Right renal cortex interstitium (tissue), 3 donors: ENCODE data around the gene CNP. TPM values are rescaled to one million over a fixed set of nuclear protein-coding genes. Genes with fewer than 3 reads are reported as not detected.
A peak's percentile ranks its signal among the peaks of the same experiment; 100 is the strongest.
"Not testable (repeated sequence)": the region's sequence is repeated elsewhere in the genome, so short reads cannot be mapped to it uniquely, and the experiment has no call there.

ENCODE experiments used
- DNase-seq, 3 donors: peaks; one replicate each; pipeline ENCODE4 v3.0.0-alpha.2; 2013; ENCODE audit warnings: low read depth in 3 of 3, low spot score in 2 of 3
- polyA plus RNA-seq, 3 donors: library from polyadenylated mRNA; unstranded; fragments of 120-200 nt; gene quantifications; one replicate each; pipeline ENCODE4 v1.2.1, GENCODE V29; 2013; ENCODE audit not compliant: insufficient read length in 3 of 3

CNP gene
- polyA plus RNA-seq, 3 donors = 58.1 to 62.3 (median 60.6) TPM

GRCh38 chr17:42000413-42001133, 34.0 kb downstream of the CNP start:
- no peak for DNase-seq

GRCh38 chr17:42001729-42002128, 35.1 kb downstream of the CNP start:
- DNase-seq = no peak

GRCh38 chr17:42002175-42002791, 35.7 kb downstream of the CNP start:
- DNase-seq = no peak

- DNase-seq = no peak
These were observed 36.3 kb downstream of the CNP start for GRCh38 chr17:42002792-42003301.

- no peak for DNase-seq
These were observed 38.6 kb downstream of the CNP start for GRCh38 chr17:42005166-42005565.

- no peak for DNase-seq
These were observed 42.6 kb downstream of the CNP start for GRCh38 chr17:42009170-42009569.

- not testable (repeated sequence) for DNase-seq
These were observed 43.7 kb downstream of the CNP start for GRCh38 chr17:42010266-42010680.

- DNase-seq = no peak
These were observed 44.4 kb downstream of the CNP start for GRCh38 chr17:42010898-42011516.

- DNase-seq = not testable (repeated sequence)
These were observed 45.8 kb downstream of the CNP start for GRCh38 chr17:42012363-42012762.

- not testable (repeated sequence) for DNase-seq
These were observed 47.1 kb downstream of the CNP start for GRCh38 chr17:42013740-42014139.

GRCh38 chr17:42016411-42016831, 49.8 kb downstream of the CNP start:
- DNase-seq = no peak

- DNase-seq = peak; percentile 78 to 87 (median 85)
These were observed 50.6 kb downstream of the CNP start, which contains the start of gene DNAJC7 for GRCh38 chr17:42016941-42017865. Gene DNAJC7, minus strand, starts transcription at chr17:42017439. Its CDS starts 23 bp downstream, at chr17:42017416.

- DNase-seq = no peak
These were observed 51.2 kb downstream of the CNP start for GRCh38 chr17:42017866-42018200.

GRCh38 chr17:42018339-42018738, 51.7 kb downstream of the CNP start:
- no peak for DNase-seq

GRCh38 chr17:42018988-42019387, 52.4 kb downstream of the CNP start:
- DNase-seq = no peak

- peak in 2 of 3 donors; percentile 74 to 76 for DNase-seq
These were observed 53.2 kb downstream of the CNP start, which contains the start of gene NKIRAS2 for GRCh38 chr17:42019509-42020404. Gene NKIRAS2, plus strand, starts transcription at chr17:42020090. Its CDS starts 1,488 bp downstream, at chr17:42021578.

GRCh38 chr17:42020845-42021244, 54.2 kb downstream of the CNP start:
- not testable (repeated sequence) for DNase-seq

- no peak for DNase-seq
These were observed 57.1 kb downstream of the CNP start for GRCh38 chr17:42023524-42024349.

- no peak for DNase-seq
These were observed 58.6 kb downstream of the CNP start for GRCh38 chr17:42025191-42025579.
